NCI-H1105 treated with DMSO at 0.1 percent for 48 hours (cell line): ENCODE data around the gene NECTIN3.

Experiments
- DNase-seq: peaks from one replicate; lab custom pipeline; 2025; lab: John Stamatoyannopoulos, UW

Gene NECTIN3

GRCh38 chr3:111081008-111081545 is 9.5 kb downstream of the NECTIN3 start:
- DNase-seq = no peak

- no peak for DNase-seq
Observed at GRCh38 chr3:111084911-111085310, 13.3 kb downstream of the NECTIN3 start.

- DNase-seq = no peak
Observed at GRCh38 chr3:111087924-111088469, 16.4 kb downstream of the NECTIN3 start.

GRCh38 chr3:111096487-111097209 is 25.0 kb downstream of the NECTIN3 start:
- no peak for DNase-seq

- DNase-seq = no peak
Observed at GRCh38 chr3:111103807-111104206, 32.2 kb downstream of the NECTIN3 start.

GRCh38 chr3:111106993-111107661 is 35.5 kb downstream of the NECTIN3 start:
- no peak for DNase-seq

GRCh38 chr3:111107662-111108035 is 36.0 kb downstream of the NECTIN3 start:
- DNase-seq = no peak

GRCh38 chr3:111112913-111113312 is 41.3 kb downstream of the NECTIN3 start:
- DNase-seq = no peak

- DNase-seq = no peak
Observed at GRCh38 chr3:111128884-111129283, 57.3 kb downstream of the NECTIN3 start.

- no peak for DNase-seq
Observed at GRCh38 chr3:111130827-111131226, 59.2 kb downstream of the NECTIN3 start.

GRCh38 chr3:111134302-111134701 is 62.7 kb downstream of the NECTIN3 start:
- DNase-seq = no peak

- DNase-seq = no peak
Observed at GRCh38 chr3:111151438-111151837, 79.8 kb downstream of the NECTIN3 start.

- no peak for DNase-seq
Observed at GRCh38 chr3:111152496-111152895, 80.9 kb downstream of the NECTIN3 start.

- no peak for DNase-seq
Observed at GRCh38 chr3:111156517-111156916, 84.9 kb downstream of the NECTIN3 start.

GRCh38 chr3:111159391-111159790 is 87.8 kb downstream of the NECTIN3 start:
- no peak for DNase-seq

- no peak for DNase-seq
Observed at GRCh38 chr3:111164621-111165020, 93.0 kb downstream of the NECTIN3 start.

GRCh38 chr3:111165411-111165810 is 93.8 kb downstream of the NECTIN3 start:
- no peak for DNase-seq

GRCh38 chr3:111173328-111173900 is 101.8 kb downstream of the NECTIN3 start:
- DNase-seq = no peak

- DNase-seq = no peak
Observed at GRCh38 chr3:111173906-111174305, 102.3 kb downstream of the NECTIN3 start.

- DNase-seq = no peak
Observed at GRCh38 chr3:111190518-111190917, 118.9 kb downstream of the NECTIN3 start.

GRCh38 chr3:111193472-111193871 is 121.9 kb downstream of the NECTIN3 start:
- DNase-seq = no peak

- DNase-seq = no peak
Observed at GRCh38 chr3:111194048-111194447, 122.4 kb downstream of the NECTIN3 start.

GRCh38 chr3:111197485-111197884 is 125.9 kb downstream of the NECTIN3 start:
- DNase-seq = no peak
